Ishikawa (cell line): ENCODE measurements around the gene COG6.

Experiments
- CEBPB ChIP-seq: IDR thresholded peaks from 2 replicates; pipeline ENCODE4 v1.6.1; 2012
- CREB1 ChIP-seq: IDR thresholded peaks from 2 replicates; pipeline ENCODE4 v1.6.1; 2012; ENCODE audit warnings: low read depth
- EGR1 ChIP-seq: IDR thresholded peaks from 2 replicates; pipeline ENCODE4 v1.6.1; 2012
- EP300 ChIP-seq: IDR thresholded peaks from 2 replicates; pipeline ENCODE4 v1.6.1; 2012; ENCODE audit warnings: borderline replicate concordance
- FOXM1 ChIP-seq: IDR thresholded peaks from 2 replicates; pipeline ENCODE4 v1.6.1; 2012; ENCODE audit warnings: low read depth, borderline replicate concordance
- NFIC ChIP-seq: IDR thresholded peaks from 2 replicates; pipeline ENCODE4 v1.6.1; 2012
- RAD21 ChIP-seq: IDR thresholded peaks from 2 replicates; pipeline ENCODE4 v1.6.1; 2012; ENCODE audit warnings: low read depth
- TAF1 ChIP-seq: IDR thresholded peaks from 2 replicates; pipeline ENCODE4 v1.6.1; 2012; ENCODE audit warnings: low read depth, mild to moderate bottlenecking
- TCF12 ChIP-seq: IDR thresholded peaks from 2 replicates; pipeline ENCODE4 v1.6.1; 2012; ENCODE audit warnings: low read depth
- TEAD4 ChIP-seq: IDR thresholded peaks from 2 replicates; pipeline ENCODE4 v1.6.1; 2012
- YY1 ChIP-seq: IDR thresholded peaks from 2 replicates; pipeline ENCODE4 v1.6.1; 2012; ENCODE audit warnings: low read depth
- ZBTB7A ChIP-seq: IDR thresholded peaks from 2 replicates; pipeline ENCODE4 v1.6.1; 2012; ENCODE audit warnings: low read depth
- TF ChIP-seq, protein P1 (sequence below): IDR thresholded peaks from 2 replicates; pipeline ENCODE4 v1.6.1; 2012; ENCODE audit warnings: low read depth, mild to moderate bottlenecking
- TF ChIP-seq, protein P2 (sequence below): IDR thresholded peaks from 2 replicates; pipeline ENCODE4 v1.6.1; 2012
- TF ChIP-seq, protein P3 (sequence below): IDR thresholded peaks from 2 replicates; pipeline ENCODE4 v1.6.1; 2012

COG6 gene

DNA sequence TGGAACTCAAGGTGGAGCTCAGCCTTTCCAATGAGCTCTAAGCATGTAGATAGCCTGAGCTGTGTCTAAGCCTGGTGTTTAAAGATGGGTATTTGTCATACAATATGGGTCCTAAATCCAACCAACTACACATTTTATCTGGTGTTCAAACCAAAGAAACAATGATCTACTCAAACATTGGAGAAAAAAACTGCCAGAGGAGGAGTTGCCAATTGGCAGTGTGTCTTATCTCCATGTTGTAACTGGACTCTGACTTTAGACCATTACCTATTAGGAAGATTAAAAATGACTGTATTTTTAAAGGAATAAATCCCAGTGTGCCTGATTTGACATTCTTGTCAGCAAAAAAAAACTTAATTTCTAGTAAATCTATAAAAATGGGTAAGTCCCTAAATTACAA lies 96.3 kb downstream of the COG6 start:
- TF ChIP-seq EP300, result no peak
- TF ChIP-seq TEAD4, result no peak
- no peak for TF ChIP-seq CEBPB
- no peak for TF ChIP-seq TAF1
- TF ChIP-seq, protein P1, sequence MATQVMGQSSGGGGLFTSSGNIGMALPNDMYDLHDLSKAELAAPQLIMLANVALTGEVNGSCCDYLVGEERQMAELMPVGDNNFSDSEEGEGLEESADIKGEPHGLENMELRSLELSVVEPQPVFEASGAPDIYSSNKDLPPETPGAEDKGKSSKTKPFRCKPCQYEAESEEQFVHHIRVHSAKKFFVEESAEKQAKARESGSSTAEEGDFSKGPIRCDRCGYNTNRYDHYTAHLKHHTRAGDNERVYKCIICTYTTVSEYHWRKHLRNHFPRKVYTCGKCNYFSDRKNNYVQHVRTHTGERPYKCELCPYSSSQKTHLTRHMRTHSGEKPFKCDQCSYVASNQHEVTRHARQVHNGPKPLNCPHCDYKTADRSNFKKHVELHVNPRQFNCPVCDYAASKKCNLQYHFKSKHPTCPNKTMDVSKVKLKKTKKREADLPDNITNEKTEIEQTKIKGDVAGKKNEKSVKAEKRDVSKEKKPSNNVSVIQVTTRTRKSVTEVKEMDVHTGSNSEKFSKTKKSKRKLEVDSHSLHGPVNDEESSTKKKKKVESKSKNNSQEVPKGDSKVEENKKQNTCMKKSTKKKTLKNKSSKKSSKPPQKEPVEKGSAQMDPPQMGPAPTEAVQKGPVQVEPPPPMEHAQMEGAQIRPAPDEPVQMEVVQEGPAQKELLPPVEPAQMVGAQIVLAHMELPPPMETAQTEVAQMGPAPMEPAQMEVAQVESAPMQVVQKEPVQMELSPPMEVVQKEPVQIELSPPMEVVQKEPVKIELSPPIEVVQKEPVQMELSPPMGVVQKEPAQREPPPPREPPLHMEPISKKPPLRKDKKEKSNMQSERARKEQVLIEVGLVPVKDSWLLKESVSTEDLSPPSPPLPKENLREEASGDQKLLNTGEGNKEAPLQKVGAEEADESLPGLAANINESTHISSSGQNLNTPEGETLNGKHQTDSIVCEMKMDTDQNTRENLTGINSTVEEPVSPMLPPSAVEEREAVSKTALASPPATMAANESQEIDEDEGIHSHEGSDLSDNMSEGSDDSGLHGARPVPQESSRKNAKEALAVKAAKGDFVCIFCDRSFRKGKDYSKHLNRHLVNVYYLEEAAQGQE, result no peak
- no peak for TF ChIP-seq TCF12
- TF ChIP-seq CREB1, result no peak
- TF ChIP-seq RAD21, result no peak
- TF ChIP-seq, protein P2, sequence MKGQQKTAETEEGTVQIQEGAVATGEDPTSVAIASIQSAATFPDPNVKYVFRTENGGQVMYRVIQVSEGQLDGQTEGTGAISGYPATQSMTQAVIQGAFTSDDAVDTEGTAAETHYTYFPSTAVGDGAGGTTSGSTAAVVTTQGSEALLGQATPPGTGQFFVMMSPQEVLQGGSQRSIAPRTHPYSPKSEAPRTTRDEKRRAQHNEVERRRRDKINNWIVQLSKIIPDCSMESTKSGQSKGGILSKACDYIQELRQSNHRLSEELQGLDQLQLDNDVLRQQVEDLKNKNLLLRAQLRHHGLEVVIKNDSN, result no peak
- TF ChIP-seq EGR1, result no peak
- no peak for TF ChIP-seq NFIC
- TF ChIP-seq FOXM1, result no peak
- no peak for TF ChIP-seq ZBTB7A
- TF ChIP-seq, protein P3, sequence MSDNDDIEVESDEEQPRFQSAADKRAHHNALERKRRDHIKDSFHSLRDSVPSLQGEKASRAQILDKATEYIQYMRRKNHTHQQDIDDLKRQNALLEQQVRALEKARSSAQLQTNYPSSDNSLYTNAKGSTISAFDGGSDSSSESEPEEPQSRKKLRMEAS, result no peak
- no peak for TF ChIP-seq YY1

DNA sequence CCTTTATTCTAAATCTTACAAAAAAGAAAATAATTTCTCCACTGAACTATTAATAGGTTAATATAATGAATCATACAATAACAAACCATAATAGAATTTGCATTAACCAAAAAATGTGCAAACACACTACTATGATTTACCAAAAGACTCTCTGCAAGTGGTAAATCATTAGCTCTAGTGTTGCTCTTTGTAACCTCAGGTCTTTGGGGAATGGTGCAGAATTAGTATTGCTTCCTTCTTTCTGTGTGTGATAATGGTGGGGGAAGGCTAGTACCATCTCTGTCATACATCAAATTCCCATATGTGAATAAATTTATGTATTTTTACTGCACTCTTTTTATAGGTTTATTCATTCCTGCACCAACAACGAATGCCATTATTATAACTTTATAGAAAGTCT lies 105.1 kb downstream of the COG6 start:
- TF ChIP-seq EGR1 (no peak), TEAD4 (no peak), RAD21 (no peak), CEBPB (no peak), YY1 (no peak), FOXM1 (no peak), CREB1 (no peak), TCF12 (no peak)
- TF ChIP-seq, protein P2, result no peak

DNA sequence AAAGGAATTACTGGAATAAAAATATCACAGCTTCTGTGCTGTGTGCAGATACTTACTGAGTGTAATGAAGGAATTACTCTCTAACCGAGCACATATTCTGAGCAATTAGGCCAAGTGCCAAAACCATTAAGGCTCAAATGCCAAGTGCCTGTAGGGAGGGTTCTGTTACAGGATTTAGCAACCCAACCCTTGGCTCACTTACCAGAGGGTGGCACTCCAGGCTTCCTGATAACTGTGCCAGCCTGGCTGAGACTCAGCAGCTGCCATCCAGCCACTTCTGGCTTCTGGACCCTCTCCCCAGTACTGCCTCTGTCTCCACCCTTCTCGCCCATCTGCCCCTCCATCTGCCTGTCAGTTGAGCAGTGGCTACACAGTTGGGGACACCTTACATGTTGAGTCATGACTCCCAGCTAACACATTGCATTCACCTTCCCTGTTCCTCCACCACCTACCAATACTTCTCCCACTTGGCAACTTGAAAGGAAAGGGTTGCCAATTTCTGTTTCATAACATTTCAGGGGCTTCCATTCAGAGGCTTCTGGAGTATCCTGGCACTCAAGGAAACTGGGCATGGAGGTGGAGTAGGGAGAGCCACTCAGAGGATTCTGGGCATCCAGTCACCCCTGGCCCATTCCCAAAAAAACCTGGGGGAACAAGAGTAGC lies 110.5 kb downstream of the COG6 start:
- TF ChIP-seq EGR1 (no peak), FOXM1 (no peak), CEBPB (peak; percentile 64; the same call in 1 of the 2 replicates), TCF12 (no peak), TAF1 (no peak), RAD21 (peak; percentile 81), YY1 (no peak), CREB1 (no peak), ZBTB7A (no peak), TEAD4 (peak; percentile 50; the same call in 1 of the 2 replicates), NFIC (peak; percentile 93), EP300 (0 out of 2 replicates have a peak, but pooled peaks have one; percentile 27)
- TF ChIP-seq, protein P3, result no peak
- TF ChIP-seq, protein P2, result no peak
- TF ChIP-seq, protein P1, result no peak

DNA sequence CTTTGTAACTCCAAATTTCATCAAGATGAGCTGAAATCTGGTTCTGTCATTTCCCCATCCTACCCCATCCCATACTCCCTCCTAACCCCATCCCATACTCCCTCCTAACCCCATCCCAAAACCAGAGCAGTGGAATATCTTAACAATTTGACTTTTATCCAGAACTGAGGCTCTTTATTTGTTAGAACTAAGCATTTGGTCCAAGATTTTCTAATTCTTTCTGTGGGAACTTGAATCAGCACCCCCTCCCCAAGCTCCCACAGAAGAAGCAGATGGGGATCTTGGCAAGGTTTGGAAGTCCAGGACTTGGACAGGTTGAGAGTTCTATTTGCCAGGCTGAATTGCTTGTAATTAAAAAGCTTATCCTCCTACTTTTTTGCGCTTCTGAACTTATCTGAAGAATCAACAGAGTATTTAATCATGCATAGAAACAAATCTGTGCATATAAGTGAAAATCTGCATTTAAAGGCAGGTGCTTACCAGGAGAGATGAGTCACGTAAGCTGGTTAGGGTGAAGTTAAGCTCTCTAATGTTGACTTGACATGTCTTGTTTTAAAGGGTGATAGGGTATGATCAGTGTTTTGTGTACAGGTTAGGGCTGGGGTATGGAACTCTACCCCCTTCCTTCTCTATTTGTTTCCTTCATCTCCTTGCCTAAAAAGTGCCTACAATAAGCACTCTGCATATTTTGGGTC lies 111.1 kb downstream of the COG6 start:
- TF ChIP-seq, protein P2, result no peak
- TF ChIP-seq EGR1 (no peak), TCF12 (no peak), CREB1 (no peak), TEAD4 (no peak), TAF1 (no peak), CEBPB (no peak), ZBTB7A (no peak), YY1 (no peak)
- TF ChIP-seq, protein P3, result no peak
